GM21447 (cell line): ENCODE data around the gene ASPG.

Experiments used
- ATAC-seq: cut with Tn5 transposase; IDR thresholded peaks from one replicate; pipeline ENCODE4 v1.9.1; 2021; ENCODE audit not compliant: unreplicated experiment

The ASPG gene

DNA sequence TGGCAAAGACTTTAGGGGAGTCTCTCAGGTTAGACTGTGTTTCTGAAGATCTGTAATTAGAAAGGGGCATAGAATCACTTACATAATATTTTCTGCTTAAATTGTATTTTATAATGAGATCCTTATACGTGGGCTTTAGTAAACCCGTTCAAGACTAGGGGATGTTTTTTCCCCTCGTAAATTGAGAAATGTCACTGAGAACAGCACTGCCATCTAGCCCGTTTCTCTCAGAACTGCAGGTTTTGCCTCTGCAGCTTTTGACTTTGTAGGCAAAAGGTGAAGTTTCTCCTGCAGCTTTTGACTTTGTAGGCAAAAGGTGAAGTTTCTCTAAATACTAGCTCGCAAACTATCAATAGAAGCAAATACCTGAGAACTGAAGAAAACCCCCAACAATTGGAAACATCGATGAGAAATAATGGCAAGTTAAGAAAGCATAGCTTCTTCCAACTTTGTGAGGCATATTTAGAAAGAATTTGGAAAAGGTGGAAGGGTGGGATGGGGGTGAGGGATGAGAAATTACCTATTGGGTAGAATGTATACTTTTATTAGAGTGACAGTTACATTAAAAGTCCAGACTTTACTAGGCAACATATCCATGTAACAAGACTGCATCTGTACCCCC is 9.9 kb upstream of the ASPG start:
- no peak for ATAC-seq

DNA sequence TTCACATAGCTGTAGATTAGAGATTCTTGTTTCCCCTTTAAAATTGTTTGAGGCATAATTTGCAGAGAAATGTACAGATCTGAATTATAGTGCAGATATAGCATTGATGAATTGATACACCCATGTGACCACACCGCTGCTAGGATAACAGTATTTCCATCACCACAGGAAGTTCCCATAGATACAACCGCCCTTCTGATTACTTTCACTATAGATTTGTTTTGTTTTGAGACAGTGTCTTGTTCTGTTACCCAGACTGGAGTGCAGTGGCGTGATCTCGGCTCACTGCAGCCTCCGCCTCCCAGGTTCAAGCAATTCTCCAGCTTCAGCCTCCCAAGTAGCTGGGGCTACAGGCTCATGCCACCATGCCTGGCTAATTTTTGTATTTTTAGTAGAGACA is 8.8 kb upstream of the ASPG start:
- ATAC-seq = no peak

DNA sequence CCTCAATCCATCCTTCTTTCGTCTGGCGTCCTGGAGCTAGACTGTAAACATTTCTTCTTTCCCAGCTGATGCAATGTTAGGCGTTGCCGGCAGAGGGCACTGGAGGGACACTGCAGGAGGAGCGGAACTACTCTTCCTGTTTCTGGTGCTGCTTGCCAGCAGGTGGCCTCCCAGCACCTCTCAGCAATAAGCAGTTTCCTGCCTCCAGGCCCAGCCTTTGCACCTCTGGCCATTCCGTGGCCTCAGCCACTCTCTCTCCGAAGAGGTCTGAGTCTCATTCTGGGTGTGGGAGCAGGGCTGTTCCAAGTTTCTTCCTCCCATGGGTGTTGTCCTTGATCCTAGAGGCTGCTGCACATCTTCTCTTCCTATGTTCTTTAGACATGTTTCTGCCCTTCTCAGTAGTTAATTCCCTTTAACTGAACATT is 7.5 kb upstream of the ASPG start:
- ATAC-seq = peak; percentile 79

DNA sequence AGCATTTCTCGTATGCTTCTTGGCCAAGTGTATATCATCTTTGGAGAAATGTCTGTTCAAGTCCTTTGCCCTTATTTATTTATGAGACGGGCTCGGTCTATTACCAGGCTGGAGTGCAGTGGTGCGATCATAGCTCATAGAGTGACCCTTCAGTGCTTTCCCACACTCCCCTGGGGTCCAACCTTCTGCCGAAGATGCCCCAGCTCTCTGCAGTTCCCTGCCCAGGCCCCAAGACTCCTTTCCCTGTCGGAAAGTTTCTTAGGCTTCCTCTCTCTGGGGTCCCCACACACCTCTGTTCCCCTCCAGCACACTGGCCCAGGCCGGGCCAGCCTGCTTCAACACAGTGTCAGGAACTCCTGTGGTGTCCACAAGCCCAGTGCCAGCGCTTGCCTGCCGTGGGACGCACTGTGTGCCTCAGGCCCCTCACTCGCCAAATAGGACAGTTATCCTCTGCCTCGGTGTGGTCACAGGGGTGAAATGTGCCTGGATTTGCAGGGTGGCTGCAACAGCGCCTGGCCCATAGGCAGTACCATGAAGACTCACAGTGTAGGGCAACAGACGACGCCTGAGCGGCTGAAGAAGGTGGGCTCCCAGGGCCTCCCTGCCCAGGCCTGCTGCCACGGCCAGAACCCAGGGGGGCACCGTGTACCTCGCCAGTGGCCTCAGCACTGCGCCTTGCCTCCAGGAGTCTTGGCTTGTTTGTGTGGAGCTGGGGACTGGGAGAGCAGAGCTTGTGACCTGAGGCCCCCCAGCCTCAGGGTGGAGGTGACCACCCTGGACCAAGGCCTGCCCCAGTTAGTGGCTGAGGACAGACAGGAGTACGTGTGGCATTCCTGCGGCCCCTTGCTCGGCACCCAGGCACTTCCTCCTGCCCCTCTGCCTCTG is 4.9 kb upstream of the ASPG start:
- no peak for ATAC-seq

DNA sequence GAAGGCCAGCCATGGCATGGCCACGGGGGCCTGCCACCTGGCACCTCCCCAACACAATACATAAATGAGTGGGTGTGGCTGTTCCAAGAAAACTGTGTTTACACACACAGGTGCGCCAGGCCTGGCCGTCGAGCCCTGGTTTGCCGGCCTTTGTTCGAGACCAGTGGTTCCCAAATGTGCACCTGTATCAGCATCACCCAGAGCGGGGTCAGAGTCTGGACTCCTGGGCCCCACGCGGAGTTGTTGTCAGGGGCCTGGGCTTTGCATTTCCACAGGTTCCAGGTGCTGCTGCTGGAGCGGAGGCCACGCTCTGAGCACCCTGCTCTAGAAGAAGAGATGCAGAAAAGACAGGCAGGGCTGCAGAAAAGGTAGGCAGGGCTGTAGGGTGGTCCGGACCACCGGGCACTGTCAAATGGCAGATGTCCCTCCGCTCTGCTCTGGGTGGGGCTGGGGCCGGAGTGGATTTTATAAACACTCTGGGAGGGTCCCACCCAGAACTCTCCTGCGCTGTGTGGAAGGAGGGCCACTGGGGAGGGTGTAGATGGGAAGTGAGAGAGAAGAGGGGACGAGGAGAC is 4.2 kb upstream of the ASPG start:
- ATAC-seq = no peak

DNA sequence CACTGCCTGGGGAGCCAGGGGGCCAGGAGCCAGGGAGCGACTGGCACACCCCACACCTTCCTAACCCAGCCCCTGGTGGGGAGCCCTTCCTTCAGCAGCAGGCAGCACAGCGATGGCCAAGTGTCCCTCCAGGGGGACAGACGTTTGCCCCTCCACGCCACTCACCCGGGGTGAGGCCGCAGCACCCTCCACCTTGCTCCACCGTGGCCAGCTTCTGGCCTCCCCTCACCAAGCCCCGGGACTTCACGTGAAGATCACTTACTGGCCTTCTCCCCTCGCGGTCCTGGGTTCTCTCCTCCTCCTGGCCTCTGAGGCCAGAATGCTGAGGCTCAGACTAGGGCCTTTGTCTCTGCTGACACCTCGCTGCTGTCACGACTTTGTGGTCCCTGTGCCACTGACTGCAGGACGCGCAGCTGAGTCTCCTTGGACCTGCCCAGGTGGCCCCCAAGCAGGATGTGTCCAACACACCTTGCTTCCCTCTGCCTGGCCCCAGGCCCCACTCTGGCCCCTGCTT is 3.5 kb upstream of the ASPG start:
- ATAC-seq = no peak

DNA sequence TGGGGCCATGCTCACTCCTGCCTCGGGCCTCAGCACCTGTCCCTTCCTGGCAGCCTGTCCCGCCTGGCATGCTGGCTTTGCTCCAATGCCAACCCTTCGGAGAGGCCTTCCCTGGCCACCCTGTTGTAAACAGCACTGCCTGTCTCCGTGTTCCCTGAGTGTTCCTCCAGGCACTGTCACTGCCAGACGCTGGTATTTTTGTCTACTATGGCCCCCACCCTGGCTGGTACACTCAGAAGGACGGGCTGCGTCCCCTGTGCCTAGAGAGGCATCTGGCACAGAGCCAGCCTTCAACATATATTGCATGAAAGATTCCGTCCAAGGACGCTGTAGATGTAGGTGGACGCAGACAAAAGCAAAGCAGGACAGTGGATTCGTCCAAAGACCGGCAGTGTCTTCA is 2.7 kb upstream of the ASPG start:
- ATAC-seq = no peak

DNA sequence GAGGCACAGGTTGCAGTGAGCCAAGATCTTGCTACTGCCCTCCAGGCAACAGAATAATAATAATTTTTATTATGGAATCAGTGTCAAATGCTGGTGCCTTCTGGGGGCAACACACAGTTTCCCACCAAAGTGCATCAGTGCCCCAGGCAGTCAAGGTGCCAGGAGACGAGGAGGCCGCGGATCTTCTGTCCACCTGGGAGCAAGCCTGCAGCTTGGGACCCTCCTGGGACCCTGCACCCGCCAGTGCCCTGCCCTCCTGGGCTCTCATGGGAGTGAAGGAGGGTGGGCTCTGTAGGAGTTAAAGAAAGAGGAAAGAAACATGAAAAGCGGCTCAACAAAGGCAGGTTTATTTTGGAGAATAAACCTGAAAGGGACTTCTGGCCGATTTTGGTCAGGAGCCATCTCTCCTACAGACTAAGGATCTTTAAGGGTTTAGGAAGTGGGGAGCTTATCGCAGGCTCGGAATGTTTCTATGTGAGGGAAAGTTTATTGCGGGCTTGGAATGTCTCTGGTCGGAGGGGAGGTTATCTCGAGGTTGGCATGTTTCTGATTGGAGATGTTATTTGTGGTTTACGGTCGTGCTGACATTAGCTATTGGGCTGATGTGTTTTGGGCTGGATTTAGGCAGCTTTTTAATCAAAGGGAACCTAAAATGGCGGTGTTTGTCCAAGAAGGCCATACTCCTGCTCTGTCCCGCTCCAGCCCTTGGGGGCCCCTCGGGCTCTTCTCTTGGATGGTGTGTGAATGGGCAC is 1.1 kb upstream of the ASPG start:
- no peak for ATAC-seq

DNA sequence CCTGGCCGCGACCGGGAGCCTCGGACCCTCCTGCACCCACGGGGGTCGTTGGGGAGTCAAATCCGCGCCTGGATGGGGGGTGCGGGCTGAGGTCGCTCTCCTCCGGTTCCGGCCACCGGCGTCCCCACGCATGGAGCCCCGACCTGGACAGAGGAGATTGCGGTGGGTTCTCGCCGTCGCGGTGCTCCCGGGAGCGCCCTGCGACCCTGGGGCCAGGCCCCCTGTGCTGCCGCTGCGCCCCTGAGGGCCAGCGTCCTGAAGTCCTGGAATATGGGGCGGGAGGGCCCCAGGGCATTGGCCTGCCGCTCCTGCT is 345 bp downstream of the ASPG start:
- no peak for ATAC-seq

DNA sequence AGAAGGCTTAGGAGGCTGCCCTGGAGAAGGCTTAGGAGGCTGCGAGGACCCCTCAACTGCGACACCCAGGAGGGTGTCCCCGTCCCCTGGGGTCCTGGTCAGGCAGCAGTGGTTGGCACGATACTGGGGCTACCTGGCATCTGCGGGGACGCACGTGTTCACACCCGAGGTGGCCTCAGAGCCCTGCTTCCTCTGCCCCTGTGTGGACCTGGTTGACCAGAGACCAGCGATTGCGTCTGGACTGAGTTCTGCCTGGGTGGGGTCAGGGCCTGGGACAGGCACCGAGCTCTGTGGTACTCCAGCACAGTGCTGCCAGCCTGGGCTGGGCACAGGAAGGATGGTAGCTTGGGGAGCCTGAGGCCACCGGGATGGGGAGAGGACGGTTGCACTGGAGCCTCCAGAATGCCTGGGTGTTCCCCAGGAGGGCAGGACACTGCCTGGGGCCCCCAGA is 735 bp downstream of the ASPG start:
- ATAC-seq = no peak

DNA sequence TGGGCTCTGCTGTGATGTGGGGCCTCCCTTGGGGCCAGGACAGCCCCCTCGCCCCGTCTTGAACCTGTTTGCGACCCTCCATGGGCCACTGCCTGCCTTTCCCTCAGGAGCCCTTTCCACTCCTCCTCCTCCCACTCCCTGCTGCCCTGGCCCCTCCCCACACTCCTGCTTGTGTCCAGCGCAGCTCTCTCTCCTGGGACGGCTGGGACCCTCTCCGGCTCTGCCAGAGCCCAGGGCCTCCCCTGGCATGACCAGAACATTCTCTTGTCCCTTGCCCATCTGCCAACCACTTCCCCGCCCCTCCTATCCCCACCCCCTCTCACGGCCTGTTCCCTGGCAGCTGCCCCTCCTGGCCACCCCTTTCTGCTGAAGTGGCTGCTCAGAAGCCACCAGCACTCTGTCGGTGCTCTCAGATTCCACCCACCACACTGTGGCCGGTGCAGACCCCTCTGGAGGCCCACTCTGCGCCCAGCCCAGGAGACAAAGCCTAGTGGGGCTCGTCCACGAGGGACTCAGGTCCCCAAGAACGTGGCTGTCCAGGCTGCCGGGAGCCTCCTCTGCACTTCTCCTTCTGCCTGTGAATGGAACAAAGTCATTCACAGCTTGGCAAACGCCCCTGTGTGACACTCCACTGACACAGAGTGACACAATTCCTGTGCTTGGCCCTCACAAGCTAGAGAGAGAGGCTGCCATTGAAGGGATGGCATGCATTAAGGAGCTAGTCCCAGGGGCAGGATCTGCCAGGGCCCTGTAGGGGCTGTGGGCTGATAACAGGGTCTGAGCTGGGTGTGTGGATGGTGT is 1.4 kb downstream of the ASPG start:
- no peak for ATAC-seq

DNA sequence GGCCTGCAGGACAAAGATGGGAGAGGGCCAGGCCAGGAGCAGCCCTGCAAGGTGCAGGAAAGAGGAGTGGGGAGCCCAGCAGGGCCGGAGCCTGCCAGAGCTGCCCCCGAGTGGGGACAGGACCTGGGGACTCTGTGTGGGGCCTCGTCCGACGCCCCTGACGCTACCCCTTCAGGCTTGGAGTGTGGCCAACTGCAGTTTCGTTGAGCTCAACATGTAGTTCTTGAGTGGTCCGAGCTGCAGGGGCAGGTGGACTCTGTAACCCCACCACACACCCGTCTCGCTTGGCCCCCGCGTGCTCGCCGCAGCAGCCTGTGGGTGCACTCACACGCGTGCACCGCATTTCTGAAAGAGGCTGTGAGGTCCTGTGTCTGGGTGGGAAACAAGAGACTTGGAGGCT is 2.0 kb downstream of the ASPG start:
- no peak for ATAC-seq

DNA sequence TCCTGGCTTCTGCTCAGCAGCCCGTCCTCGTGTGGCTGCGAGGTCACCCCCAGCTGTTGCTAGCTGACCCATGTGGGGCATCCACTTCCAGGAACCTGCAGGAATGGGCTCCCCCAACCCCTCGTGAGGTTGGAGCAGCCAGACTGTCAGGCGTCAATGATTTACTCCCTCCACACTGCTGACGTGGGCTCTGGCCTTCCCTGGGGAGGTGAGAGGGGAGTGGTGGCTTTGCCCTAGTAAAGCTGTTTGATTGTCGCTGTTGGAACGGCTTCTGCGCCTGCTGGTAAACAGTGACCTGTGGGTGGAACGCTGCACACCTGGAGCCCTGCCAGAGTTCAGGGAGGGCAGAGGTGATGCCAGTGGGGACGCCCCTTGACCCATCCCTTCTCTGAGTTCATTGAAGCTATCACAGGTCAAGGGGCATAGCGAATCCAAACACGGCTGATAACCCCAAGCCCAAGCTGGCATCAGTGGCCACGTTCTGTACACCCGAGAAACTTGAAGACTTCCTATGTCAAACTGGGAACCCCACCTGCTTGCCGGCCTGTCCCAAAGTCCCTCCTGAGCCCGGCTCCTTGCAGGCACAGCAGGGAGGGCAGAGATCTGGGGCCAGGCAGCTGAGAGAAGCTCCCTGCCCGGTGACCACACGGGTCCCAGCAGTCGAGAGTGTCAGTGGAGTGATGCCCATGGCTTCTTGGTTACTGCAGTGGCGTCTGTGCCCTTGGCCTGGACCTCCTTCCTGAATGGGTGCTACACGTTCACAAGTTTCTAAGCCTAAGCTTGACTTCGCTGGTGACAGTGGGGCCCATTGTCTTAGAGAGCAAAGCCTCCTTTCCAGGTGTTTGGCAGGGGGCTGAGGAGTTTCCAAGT is 2.7 kb downstream of the ASPG start:
- no peak for ATAC-seq

DNA sequence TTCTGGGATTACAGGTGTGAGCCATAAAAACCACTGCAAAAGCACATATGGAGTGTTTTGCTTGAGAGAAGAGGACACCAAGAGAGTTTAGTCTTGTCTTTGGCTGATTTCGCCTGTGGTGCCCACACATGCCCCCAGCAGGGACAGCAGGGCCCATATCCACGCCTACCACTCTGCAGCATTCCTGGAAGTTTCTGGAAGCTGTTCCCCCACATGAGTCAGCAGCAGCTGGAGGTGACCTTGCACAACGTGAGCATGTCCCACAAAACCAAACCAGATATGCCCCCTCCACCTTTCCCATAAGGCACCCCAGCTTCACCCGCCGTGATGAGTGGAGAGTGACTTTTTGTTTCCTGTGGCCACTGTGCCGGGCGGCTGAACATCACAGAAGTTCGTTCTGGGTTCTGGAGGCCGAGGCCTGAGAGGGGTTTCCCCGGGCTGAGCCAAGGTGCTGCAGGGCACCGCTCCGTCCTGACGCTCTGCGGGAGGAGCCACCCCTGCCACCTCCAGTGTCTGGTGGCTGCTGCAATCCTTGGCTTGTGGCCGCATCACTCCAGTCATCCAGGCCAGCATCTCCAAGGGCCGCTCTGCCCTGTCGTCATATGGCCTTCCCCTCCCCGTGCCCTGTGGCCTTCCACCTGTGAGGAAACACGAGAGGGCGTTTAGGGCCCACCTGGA is 4.7 kb downstream of the ASPG start:
- no peak for ATAC-seq

DNA sequence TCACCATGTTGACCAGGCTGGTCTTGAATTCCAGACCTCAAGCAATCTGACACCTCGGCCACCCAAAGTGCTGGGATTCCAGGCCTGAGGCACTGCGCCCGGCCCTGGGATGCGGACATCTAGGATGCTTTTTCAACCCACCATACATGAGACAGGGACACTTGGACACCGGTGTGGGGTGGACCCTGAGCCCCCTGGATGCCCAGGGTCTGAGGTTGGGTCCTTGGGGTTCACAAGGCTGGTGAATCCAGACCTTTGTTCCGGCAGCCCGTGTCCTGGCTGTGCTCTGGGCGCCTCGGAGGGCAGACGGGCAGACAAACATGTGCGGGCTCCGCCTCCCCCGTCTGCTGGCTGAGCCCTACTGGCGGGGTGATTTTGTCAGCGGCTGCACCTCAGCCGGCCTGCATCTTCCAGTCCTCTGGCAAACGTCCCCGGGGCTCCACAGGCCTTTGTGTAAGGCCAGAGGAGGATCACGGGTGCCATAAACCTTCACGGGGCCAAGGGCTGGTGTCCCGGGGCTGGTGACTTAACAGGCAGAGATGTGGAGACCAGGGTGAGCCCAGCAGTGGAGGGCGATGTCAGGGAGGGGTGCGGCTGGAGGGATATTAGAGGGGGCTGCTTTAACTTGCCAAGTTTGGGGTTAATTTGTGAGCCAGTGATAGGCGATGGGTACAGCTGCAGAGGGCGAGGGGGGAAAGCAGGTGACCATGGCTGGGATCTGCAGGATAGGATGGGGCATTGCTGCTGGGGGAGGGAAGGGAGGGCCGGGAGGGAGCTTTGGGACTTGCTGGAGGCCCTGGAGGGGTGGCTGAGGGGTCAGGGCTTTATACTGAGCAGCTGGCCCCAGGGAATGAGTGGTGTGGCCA is 5.8 kb downstream of the ASPG start:
- ATAC-seq = no peak

DNA sequence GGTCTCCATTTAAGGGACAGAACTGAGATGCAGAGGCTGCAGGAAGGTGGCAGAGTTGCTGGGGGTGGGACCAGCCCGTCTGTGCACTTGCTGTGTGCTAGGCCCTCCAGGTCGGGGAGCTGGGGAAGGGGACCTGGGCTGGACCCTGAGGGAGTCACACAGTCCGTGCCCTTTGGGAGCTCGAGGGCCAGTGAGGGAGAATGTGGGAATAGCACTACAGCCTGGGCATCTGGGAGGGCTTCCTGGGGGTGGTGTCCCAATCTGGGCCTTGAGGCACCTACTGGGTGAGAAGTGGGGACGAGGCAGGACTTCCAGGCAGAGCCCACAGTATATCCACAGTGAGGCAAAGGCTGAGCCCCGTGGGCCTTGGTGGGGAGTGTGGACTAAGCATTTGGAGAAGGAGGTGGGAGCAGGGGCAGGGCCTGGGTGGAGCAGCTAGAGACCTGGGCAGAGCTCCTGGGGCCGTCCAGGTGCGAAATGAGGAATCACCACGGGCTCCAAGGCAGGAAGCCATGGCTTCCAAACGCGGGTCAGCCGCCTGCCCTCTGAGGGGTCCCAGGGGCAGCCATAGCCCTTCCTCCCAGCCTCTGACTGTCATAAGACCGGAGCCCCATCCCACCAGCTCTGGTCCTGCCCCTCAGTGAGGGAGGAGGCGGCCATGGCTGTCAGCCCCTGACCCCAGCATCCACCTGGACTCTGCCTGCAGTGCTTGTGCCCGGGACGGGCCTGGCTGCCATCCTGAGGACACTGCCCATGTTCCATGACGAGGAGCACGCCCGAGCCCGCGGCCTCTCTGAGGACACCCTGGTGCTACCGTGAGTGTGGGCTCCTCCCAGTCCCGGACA is 6.6 kb downstream of the ASPG start:
- ATAC-seq = no peak

DNA sequence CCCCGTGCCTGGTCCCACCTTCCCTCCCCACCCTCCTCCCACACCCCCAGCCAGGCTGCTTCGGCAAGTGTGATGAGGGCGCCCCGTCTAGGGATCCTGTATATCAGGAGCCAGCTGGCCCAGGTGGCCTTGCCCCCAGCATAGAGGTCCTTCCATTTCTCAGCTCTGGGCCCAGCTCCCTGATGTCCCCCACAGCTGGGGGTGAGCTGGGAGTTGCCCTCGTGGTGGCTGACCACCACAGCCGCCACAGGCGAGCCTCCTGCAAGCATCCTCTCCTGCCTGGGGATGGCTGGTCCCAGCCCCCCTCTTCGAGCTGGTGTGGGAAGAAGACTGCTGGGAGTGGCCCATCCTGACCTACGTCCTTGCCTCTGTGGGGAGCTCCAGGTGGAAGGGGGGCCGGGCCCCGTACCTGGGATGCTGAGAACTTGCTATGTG is 7.4 kb downstream of the ASPG start:
- no peak for ATAC-seq
